ENCODE results near the gene ROBO1.
A peak's percentile ranks its signal among the peaks of the same experiment; 100 is the strongest.

Gene ROBO1

DNA sequence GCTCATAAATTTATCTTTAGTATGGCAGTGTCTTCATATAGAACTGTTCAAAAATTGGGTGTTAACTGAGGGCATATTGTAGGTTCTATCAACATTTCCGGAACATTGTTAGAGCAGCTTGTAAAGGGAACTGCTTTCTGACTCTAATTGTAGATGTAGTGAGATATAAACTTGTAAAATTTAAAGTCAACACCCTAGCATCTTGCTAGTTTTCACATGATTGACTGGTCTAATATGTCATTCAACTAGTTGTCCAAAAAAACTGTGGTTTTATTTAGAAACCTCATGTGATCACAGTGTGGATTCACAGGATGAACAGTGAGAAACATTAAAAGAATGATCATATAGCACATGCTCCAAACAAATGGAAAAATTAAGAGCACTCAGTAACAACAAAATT is 607.4 kb downstream of the ROBO1 start:
- TF ChIP-seq, protein P1, sequence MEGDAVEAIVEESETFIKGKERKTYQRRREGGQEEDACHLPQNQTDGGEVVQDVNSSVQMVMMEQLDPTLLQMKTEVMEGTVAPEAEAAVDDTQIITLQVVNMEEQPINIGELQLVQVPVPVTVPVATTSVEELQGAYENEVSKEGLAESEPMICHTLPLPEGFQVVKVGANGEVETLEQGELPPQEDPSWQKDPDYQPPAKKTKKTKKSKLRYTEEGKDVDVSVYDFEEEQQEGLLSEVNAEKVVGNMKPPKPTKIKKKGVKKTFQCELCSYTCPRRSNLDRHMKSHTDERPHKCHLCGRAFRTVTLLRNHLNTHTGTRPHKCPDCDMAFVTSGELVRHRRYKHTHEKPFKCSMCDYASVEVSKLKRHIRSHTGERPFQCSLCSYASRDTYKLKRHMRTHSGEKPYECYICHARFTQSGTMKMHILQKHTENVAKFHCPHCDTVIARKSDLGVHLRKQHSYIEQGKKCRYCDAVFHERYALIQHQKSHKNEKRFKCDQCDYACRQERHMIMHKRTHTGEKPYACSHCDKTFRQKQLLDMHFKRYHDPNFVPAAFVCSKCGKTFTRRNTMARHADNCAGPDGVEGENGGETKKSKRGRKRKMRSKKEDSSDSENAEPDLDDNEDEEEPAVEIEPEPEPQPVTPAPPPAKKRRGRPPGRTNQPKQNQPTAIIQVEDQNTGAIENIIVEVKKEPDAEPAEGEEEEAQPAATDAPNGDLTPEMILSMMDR (IDR thresholded peaks at IDR 0.05; ENCODE audit: control insufficient read depth, insufficient read depth, low read depth, low read length, missing control alignments) = no peak
- no peak for DNase-seq (ENCODE audit: low read depth)
- H3K4me3 ChIP-seq (ENCODE audit: control insufficient read depth, low read depth, low read length) = no peak overlapping the region

DNA sequence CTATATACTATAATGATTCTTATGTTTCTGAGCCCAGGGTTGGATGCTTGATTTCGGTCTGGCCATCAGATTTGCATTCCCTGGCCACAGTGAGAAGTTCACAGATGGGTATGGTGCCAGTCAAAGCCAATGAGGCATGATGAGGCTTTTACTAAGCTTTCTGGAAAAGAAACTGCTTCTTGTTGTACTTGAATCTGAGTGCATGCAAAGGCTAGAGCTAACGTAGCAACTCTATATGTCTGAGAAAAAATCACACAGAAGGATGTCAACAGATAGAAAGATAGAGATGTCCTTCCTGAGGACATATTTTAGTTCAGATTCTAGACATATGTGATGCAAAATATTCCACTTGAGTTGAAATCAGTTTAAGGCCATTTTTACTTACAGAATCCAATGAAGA is 608.1 kb downstream of the ROBO1 start:
- TF ChIP-seq, protein P1 (IDR thresholded peaks at IDR 0.05; ENCODE audit: control insufficient read depth, insufficient read depth, low read depth, low read length, missing control alignments) = no peak
- DNase-seq (ENCODE audit: low read depth) = no peak
- H3K4me3 ChIP-seq (ENCODE audit: control insufficient read depth, low read depth, low read length) = no peak overlapping the region

DNA sequence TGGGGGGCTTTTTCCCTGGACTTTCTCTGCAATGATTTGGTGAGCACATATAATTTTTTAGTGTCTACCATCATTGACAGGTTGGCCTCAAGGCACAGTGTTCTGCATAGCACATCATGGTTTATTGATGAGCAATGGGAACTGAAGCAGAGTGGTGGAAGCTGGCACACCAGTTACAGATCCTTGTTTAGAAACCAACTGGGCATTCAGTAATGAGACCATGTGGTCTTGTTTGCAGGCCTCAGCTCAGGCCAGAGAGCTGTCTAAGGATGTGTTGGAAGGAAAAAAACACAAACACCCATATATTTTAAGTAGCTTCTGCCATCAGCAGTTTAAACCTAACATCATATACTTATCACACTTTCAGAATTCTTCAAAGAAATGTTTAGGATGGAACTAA is 610.6 kb downstream of the ROBO1 start:
- no peak for DNase-seq (ENCODE audit: low read depth)
- H3K4me3 ChIP-seq (ENCODE audit: control insufficient read depth, low read depth, low read length) = no peak overlapping the region
- TF ChIP-seq, protein P1 (IDR thresholded peaks at IDR 0.05; ENCODE audit: control insufficient read depth, insufficient read depth, low read depth, low read length, missing control alignments) = no peak

DNA sequence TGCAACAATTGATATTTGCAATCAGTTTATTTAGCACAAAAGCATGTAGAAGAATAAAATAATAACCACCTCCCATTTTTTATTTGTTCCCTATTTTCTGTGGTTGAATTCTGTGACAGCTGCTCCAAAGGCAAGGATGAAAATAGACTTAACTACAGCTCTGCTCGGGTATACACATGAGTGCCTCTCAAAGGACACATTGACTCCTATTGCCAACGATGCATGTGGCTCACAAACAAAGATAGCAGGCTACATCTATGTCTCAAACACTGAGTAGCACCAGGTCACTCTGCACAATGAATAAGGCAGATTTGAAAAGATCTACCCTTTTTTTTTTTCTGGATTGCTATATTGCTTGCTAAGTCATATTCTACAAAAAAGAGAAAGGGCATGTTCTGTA is 612.9 kb downstream of the ROBO1 start:
- no peak overlapping the region for H3K4me3 ChIP-seq (ENCODE audit: control insufficient read depth, low read depth, low read length)
- TF ChIP-seq, protein P1 (IDR thresholded peaks at IDR 0.05; ENCODE audit: control insufficient read depth, insufficient read depth, low read depth, low read length, missing control alignments) = no peak
- DNase-seq (ENCODE audit: low read depth) = no peak

DNA sequence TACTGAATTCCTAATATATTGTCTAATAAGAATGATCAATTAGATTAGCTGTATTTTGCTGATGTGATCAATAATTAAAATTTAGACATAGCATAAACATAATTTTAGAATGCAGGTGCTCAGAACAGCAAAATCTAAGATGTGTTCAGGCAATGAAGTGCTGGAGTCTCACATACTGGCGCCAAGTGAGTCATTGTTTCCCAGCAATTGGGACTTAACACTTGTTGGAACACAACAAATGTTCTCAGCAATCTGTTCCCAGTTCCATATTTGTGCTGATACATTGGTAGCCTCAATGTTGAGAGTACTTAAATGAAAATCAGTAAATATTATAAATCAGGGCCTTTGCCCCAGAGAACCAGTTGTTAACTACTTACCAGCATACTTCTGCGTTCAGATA is 619.0 kb downstream of the ROBO1 start:
- no peak overlapping the region for H3K4me3 ChIP-seq (ENCODE audit: control insufficient read depth, low read depth, low read length)
- no peak for DNase-seq (ENCODE audit: low read depth)
- TF ChIP-seq, protein P1 (IDR thresholded peaks at IDR 0.05; ENCODE audit: control insufficient read depth, insufficient read depth, low read depth, low read length, missing control alignments) = no peak

DNA sequence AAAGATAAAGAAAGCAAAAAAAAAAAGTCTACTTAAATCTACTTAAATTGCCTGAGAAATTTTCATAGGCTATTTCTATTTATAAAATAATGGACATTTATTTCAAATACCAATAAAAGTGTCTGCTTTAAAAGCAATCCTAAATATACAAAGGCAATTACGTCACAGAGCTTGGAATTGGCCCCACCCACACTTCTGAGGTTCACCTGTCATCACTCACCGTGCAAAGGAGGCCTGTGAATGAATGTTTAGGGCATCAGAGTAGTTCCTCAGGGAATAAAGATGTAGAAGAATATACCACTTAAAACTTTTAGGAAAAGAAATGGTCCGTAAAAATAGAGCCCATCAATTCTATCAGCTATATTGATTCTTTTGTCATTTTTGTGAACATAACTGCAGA is 621.8 kb downstream of the ROBO1 start:
- H3K4me3 ChIP-seq (ENCODE audit: control insufficient read depth, low read depth, low read length) = no peak overlapping the region
- TF ChIP-seq, protein P1 (IDR thresholded peaks at IDR 0.05; ENCODE audit: control insufficient read depth, insufficient read depth, low read depth, low read length, missing control alignments) = no peak
- no peak for DNase-seq (ENCODE audit: low read depth)

DNA sequence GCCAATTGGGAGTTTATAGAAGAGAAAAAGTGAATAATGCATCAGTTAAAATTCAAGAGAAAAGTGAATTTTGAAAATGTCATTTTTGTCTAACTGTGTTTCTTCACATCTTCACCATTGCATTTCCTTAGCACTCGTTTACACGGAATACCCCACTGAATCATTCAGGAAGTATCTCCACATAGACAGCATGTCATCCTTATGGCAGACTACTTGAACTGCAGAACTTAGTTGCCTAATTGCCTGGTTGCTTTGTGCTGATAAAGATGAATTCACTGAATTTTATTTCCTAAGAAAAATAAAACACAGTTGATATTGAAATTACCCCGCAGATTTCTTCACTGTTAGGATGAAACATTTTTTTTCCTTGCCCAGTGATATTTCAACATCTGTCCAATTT is 627.1 kb downstream of the ROBO1 start:
- DNase-seq (ENCODE audit: low read depth) = peak; percentile 82
- no peak overlapping the region for H3K4me3 ChIP-seq (ENCODE audit: control insufficient read depth, low read depth, low read length)
- TF ChIP-seq, protein P1 (IDR thresholded peaks at IDR 0.05; ENCODE audit: control insufficient read depth, insufficient read depth, low read depth, low read length, missing control alignments) = no peak
